GM10266 (cell line): ENCODE results near the gene MRPS25.

Experiments
- DNase-seq: peaks from one replicate; pipeline ENCODE4 v3.0.0; 2012; ENCODE audit errors: extremely low spot score
- TF ChIP-seq, protein P1 (sequence below): IDR thresholded peaks from 2 replicates; pipeline ENCODE4 v1.5.1; 2012; ENCODE audit warnings: mild to moderate bottlenecking, low read depth; ENCODE audit not compliant: control insufficient read depth, insufficient read depth; ENCODE audit errors: missing control alignments

MRPS25 gene

GRCh38 chr3:15043408-15044171, 21.5 kb downstream of the MRPS25 start:
- no peak for DNase-seq
- TF ChIP-seq, protein P1, sequence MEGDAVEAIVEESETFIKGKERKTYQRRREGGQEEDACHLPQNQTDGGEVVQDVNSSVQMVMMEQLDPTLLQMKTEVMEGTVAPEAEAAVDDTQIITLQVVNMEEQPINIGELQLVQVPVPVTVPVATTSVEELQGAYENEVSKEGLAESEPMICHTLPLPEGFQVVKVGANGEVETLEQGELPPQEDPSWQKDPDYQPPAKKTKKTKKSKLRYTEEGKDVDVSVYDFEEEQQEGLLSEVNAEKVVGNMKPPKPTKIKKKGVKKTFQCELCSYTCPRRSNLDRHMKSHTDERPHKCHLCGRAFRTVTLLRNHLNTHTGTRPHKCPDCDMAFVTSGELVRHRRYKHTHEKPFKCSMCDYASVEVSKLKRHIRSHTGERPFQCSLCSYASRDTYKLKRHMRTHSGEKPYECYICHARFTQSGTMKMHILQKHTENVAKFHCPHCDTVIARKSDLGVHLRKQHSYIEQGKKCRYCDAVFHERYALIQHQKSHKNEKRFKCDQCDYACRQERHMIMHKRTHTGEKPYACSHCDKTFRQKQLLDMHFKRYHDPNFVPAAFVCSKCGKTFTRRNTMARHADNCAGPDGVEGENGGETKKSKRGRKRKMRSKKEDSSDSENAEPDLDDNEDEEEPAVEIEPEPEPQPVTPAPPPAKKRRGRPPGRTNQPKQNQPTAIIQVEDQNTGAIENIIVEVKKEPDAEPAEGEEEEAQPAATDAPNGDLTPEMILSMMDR: no peak

DNA sequence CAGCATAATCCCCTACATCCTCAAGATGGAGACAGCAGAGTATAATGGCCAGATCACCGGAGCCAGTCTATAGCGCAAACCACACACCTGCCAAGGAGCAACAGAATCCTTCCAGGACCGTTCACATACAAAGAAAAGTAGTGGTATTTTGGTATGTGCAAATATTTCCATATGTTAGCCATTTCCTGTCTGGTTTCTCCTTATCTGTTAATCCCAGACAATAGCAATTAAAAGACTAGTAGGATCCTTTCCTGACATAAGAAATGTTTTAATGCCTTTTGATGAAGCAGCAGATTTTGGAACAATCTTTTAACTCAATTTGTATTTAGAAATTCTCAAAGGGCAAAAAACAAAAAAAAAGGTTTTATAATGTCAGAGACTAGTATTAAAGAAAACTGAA, 22.2 kb downstream of the MRPS25 start:
- TF ChIP-seq, protein P1: no peak
- no peak for DNase-seq

GRCh38 chr3:15041950-15042349, 23.2 kb downstream of the MRPS25 start:
- no peak for DNase-seq
- TF ChIP-seq, protein P1: no peak

GRCh38 chr3:15040844-15041243, 24.3 kb downstream of the MRPS25 start:
- TF ChIP-seq, protein P1: no peak
- no peak for DNase-seq

GRCh38 chr3:15038306-15038705, 26.8 kb downstream of the MRPS25 start:
- DNase-seq: no peak
- TF ChIP-seq, protein P1: no peak

DNA sequence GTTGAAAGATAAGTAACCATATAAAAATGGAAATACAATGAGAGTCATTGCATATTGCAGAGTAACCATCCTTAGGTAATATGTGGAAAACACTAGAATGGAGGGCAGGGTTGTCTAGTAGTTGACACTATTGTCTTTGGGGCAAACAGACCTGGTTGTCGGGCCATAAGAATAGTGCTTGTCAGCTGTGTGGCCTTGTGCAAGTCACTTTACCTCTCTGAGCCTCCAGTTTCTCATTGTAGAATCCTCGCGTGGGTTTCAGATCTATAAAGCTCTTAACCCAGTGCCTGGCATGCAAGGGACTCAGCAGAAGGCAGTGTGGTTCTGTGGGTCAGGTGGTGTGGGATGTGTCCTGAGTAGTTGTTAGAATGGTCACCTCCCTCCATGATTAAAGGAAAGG, 32.0 kb downstream of the MRPS25 start:
- DNase-seq: no peak
- TF ChIP-seq, protein P1: no peak

GRCh38 chr3:15032650-15033049, 32.5 kb downstream of the MRPS25 start:
- no peak for DNase-seq
- TF ChIP-seq, protein P1: no peak
